ENCODE measurements around the gene UMODL1.

DNA sequence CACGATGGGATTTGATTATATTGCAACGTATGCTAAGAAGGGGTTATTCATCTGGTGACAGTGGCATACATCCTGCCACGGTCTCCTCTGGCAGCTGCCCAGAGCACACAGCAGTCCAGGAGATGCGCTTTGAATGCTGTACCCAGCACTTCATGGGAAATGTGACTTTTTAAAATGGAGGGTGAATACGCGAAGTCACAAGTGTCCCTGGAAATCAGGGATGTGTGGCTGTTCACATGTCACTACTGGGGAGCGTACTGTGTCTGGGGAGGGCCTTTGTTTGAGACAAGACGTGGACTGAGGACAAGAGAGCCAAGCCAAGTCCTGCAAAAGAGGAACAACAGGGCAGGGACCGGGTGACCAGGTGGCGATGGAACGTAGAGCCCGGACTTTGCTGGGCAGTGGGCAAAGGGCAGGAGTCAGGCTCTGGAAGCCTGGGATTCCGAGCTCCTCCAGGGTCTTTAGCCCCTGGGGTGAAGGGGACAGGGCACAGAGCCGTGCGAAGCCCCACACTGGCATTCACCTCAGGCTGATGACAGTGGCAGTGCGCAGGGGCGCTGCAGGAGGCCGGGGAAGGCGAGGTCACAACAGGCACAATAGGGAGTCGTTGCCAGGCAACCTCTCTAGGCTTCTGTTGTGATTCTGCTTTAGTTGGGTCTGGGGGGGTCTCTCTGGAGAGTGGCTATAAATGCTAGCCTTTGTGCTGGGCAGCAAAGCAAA lies 49.6 kb upstream of the UMODL1 start:
- TF ChIP-seq POLR2AphosphoS5 (IDR thresholded peaks at IDR 0.05; ENCODE audit: borderline replicate concordance, low read depth, low read length), result no peak
- no peak for TF ChIP-seq EZH2 (IDR thresholded peaks at IDR 0.05)
